HFF-Myc (cell line): ENCODE data around the gene PSMB3.

ENCODE experiments used
- DNase-seq: peaks from one replicate; pipeline ENCODE4 v3.0.0-alpha.2; 2011; ENCODE audit warnings: low read depth; ENCODE audit errors: extremely low read depth
- H3K4me3 ChIP-seq: replicated peaks from 2 replicates; pipeline ENCODE4 v1.5.1; 2011; ENCODE audit warnings: low read depth, mild to moderate bottlenecking, control low read depth, low read length
- CTCF ChIP-seq: IDR thresholded peaks from 2 replicates; pipeline ENCODE4 v1.5.1; 2012; ENCODE audit warnings: mild to moderate bottlenecking, low read depth, low read length, control low read depth; ENCODE audit errors: missing control alignments

PSMB3 gene

GRCh38 chr17:38705803-38706504, 46.6 kb upstream of the PSMB3 start:
- peak overlapping the region; percentile 86 for H3K4me3 ChIP-seq
- no peak for DNase-seq
- no peak for TF ChIP-seq CTCF

- no peak for TF ChIP-seq CTCF
- DNase-seq, result no peak
Measured at GRCh38 chr17:38706505-38707216, 45.9 kb upstream of the PSMB3 start.

GRCh38 chr17:38707678-38708351, 44.7 kb upstream of the PSMB3 start:
- TF ChIP-seq CTCF, result no peak
- DNase-seq, result no peak
- H3K4me3 ChIP-seq, result no peak overlapping the region; the same call in 1 of the 2 replicates

More at GRCh38 chr17:38706505-38707216, 45.9 kb upstream of the PSMB3 start:
- H3K4me3 ChIP-seq, result peak overlapping the region; percentile 86

GRCh38 chr17:38709104-38709820, 43.3 kb upstream of the PSMB3 start:
- H3K4me3 ChIP-seq, result no peak overlapping the region
- no peak for TF ChIP-seq CTCF
- no peak for DNase-seq

- no peak for TF ChIP-seq CTCF
- H3K4me3 ChIP-seq, result no peak overlapping the region
- DNase-seq, result no peak
Measured at GRCh38 chr17:38709864-38710603, 42.5 kb upstream of the PSMB3 start.

- H3K4me3 ChIP-seq, result no peak overlapping the region
- TF ChIP-seq CTCF, result no peak
- no peak for DNase-seq
Measured at GRCh38 chr17:38710604-38710962, 42.0 kb upstream of the PSMB3 start.
